Mesenteric fat pad (tissue), 1 donor: ENCODE results near the gene MLXIPL. TPM values are rescaled to one million over a fixed set of nuclear protein-coding genes. Genes with fewer than 3 reads are reported as not detected.
"Not testable (repeated sequence)": the region's sequence is repeated elsewhere in the genome, so short reads cannot be mapped to it uniquely, and the experiment has no call there.

ENCODE experiments used
- DNase-seq: peaks from one replicate; pipeline ENCODE4 v3.0.0-alpha.2; 2020; ENCODE audit warnings: low spot score
- total RNA-seq: library from RNA; stranded (reverse); fragmentation: NEBNext Ultra II Directional; extraction: Animal tissue kit (Norgen Biotek cat#: 25700); gene quantifications from one replicate; pipeline ENCODE4 v1.2.1, GENCODE V29; 2021
- donor health status: DM: yes; HTN: yes; CAD: no.

The MLXIPL gene
- total RNA-seq, 1 donor from 2014 or later: 91.5 TPM

- DNase-seq: not testable (repeated sequence)
Observed at GRCh38 chr7:73581006-73581405, 43.3 kb downstream of the MLXIPL start.

- peak; percentile 99 for DNase-seq
Observed at GRCh38 chr7:73578342-73579128, 45.8 kb downstream of the MLXIPL start, which contains the start of gene TBL2. Gene TBL2 (minus strand): TSS chr7:73578579. CDS start chr7:73578549, 30 bp downstream.

GRCh38 chr7:73577627-73578341 is 46.5 kb downstream of the MLXIPL start:
- no peak for DNase-seq

GRCh38 chr7:73573791-73574190 is 50.5 kb downstream of the MLXIPL start:
- no peak for DNase-seq

GRCh38 chr7:73573276-73573675 is 51.0 kb downstream of the MLXIPL start:
- no peak for DNase-seq

GRCh38 chr7:73572767-73573186 is 51.5 kb downstream of the MLXIPL start:
- no peak for DNase-seq

- DNase-seq: no peak
Observed at GRCh38 chr7:73570977-73571376, 53.3 kb downstream of the MLXIPL start.

GRCh38 chr7:73570521-73570920 is 53.8 kb downstream of the MLXIPL start:
- DNase-seq: no peak

- DNase-seq: no peak
Observed at GRCh38 chr7:73569042-73569608, 55.2 kb downstream of the MLXIPL start.

GRCh38 chr7:73567846-73568685 is 56.3 kb downstream of the MLXIPL start:
- DNase-seq: no peak

GRCh38 chr7:73567140-73567539 is 57.2 kb downstream of the MLXIPL start:
- DNase-seq: no peak

GRCh38 chr7:73566431-73566830 is 57.9 kb downstream of the MLXIPL start:
- not testable (repeated sequence) for DNase-seq

- no peak for DNase-seq
Observed at GRCh38 chr7:73565675-73566340, 58.5 kb downstream of the MLXIPL start.

- DNase-seq: no peak
Observed at GRCh38 chr7:73560109-73560835, 64.0 kb downstream of the MLXIPL start.

- DNase-seq: peak; percentile 93
Observed at GRCh38 chr7:73557397-73558257, 66.7 kb downstream of the MLXIPL start, which contains the start of gene BCL7B. Gene BCL7B (minus strand): TSS chr7:73557690. CDS start chr7:73557578, 112 bp downstream.

- DNase-seq: peak; percentile 99
Observed at GRCh38 chr7:73557108-73557396, 67.3 kb downstream of the MLXIPL start.

GRCh38 chr7:73556208-73557107 is 67.9 kb downstream of the MLXIPL start:
- no peak for DNase-seq

- DNase-seq: no peak
Observed at GRCh38 chr7:73555411-73555982, 68.8 kb downstream of the MLXIPL start.
